Thyroid gland (tissue), 4 donors: ENCODE data around the gene DKKL1.

Experiments
- CTCF ChIP-seq, 6 experiments: fragments of 200-600 bp in 3 of 6; fragments of 450-650 bp in 3 of 6; sonication (generic) in 3 of 6; IDR thresholded peaks; one replicate each; pipeline ENCODE4 v1.5.1; 2016 to 2019; ENCODE audit warnings: antibody characterized with exemption in 6 of 6, mild to moderate bottlenecking in 2 of 6, inconsistent platforms in 1 of 6, moderate library complexity in 1 of 6
- POLR2A ChIP-seq, 2 donors: fragments of 450-650 bp; IDR thresholded peaks; one replicate each; pipeline ENCODE4 v1.6.1; 2017; ENCODE audit warnings: antibody characterized with exemption in 2 of 2, mild to moderate bottlenecking in 2 of 2, moderate library complexity in 1 of 2

GRCh38 chr19:49359851-49360820 is 3.5 kb upstream of the DKKL1 start:
- no peak for TF ChIP-seq CTCF (IDR thresholded peaks at IDR 0.05)
- no peak for TF ChIP-seq POLR2A (IDR thresholded peaks at IDR 0.05)
